OCI-LY3 (cell line): ENCODE measurements around the gene TUBGCP6.
A peak's percentile ranks its signal among the peaks of the same experiment; 100 is the strongest.

ENCODE experiments used
- H2AFZ ChIP-seq: fragments of 200-600, 300-600 bp; shearing (Covaris generic); 2 replicates; pipeline ENCODE4 v1.6.0; 2014; ENCODE audit warnings: antibody characterized with exemption, low read depth, low read length
- H3K27ac ChIP-seq: fragments of 200-600, 300-600 bp; sonication (generic); 2 replicates; pipeline ENCODE4 v1.5.1; 2014; ENCODE audit warnings: mild to moderate bottlenecking, low read length, moderate library complexity, mixed read lengths
- H3K27me3 ChIP-seq: fragments of 200-600, 300-600 bp; sonication (generic); 2 replicates; pipeline ENCODE4 v1.6.1; 2014; ENCODE audit warnings: low read depth, low read length, mixed read lengths
- H3K36me3 ChIP-seq: fragments of 200-600, 300-600 bp; sonication (generic); replicated peaks from 2 replicates; pipeline ENCODE3; 2014; ENCODE audit warnings: low read depth, low read length, mixed read lengths
- H3K4me1 ChIP-seq: fragments of 300-600, 200-600 bp; sonication (generic); 2 replicates; pipeline ENCODE4 v1.6.1; 2014; ENCODE audit warnings: low read length, mixed read lengths
- H3K4me2 ChIP-seq: fragments of 200-600, 300-600 bp; sonication (generic); 2 replicates; pipeline ENCODE4 v1.6.1; 2014; ENCODE audit warnings: low read length, mixed read lengths
- H3K4me3 ChIP-seq: fragments of 300-600, 200-600 bp; sonication (generic); 2 replicates; pipeline ENCODE4 v1.5.1; 2014; ENCODE audit warnings: antibody characterized with exemption, mild to moderate bottlenecking, low read length, moderate library complexity
- H3K79me2 ChIP-seq: fragments of 300-600, 200-600 bp; shearing (Covaris generic); 2 replicates; pipeline ENCODE4 v1.6.1; 2014; ENCODE audit warnings: mild to moderate bottlenecking, low read length, mixed read lengths
- H3K9ac ChIP-seq: fragments of 300-600, 200-600 bp; shearing (Covaris generic); 2 replicates; pipeline ENCODE4 v1.6.0; 2014; ENCODE audit warnings: mild to moderate bottlenecking, low read length, moderate library complexity
- H3K9me3 ChIP-seq: fragments of 200-600, 300-600 bp; shearing (Covaris generic); 2 replicates; pipeline ENCODE4 v1.6.1; 2014; ENCODE audit warnings: low read length, mixed read lengths; ENCODE audit not compliant: insufficient read depth
- H4K20me1 ChIP-seq: fragments of 200-600, 300-600 bp; sonication (generic); 2 replicates; pipeline ENCODE4 v1.6.1; 2016; ENCODE audit warnings: low read length, mixed read lengths; ENCODE audit not compliant: insufficient read depth
- CTCF ChIP-seq: fragments of 200-600, 300-600 bp; sonication (generic); IDR thresholded peaks from 2 replicates; pipeline ENCODE4 v1.5.1; 2014; ENCODE audit warnings: antibody characterized with exemption, low read length, low read depth
- EZH2phosphoT487 ChIP-seq: fragments of 200-600 bp; shearing (Covaris generic); IDR thresholded peaks from 2 replicates; pipeline ENCODE4 v1.6.1; 2018; ENCODE audit warnings: antibody characterized with exemption, mixed run types, low read depth

TUBGCP6 gene

GRCh38 chr22:50242406-50242949, 2.3 kb downstream of the TUBGCP6 start:
- Histone ChIP-seq H3K9ac (no peak overlapping the region), H2AFZ (no peak overlapping the region), H4K20me1 (no peaks in the 10 kb centered on the region), H3K9me3 (no peaks in the 10 kb centered on the region), H3K79me2 (peaks cover 59% of the 10 kb centered on the region), H3K4me1 (peaks cover 10% of the 10 kb centered on the region), H3K36me3 (peaks cover 3% of the 10 kb centered on the region), H3K4me2 (peak overlapping the region; percentile 51), H3K4me3 (peak overlapping the region; percentile 29), H3K27ac (no peak overlapping the region), H3K27me3 (no peaks in the 10 kb centered on the region)
- no peak for TF ChIP-seq EZH2phosphoT487

- H3K9ac ChIP-seq: no peak overlapping the region
- no peak overlapping the region for H3K4me3 ChIP-seq
- H3K27me3 ChIP-seq: no peaks in the 10 kb centered on the region
- no peaks in the 10 kb centered on the region for H3K9me3 ChIP-seq
- TF ChIP-seq CTCF (no peak), EZH2phosphoT487 (no peak)
- H3K4me2 ChIP-seq: no peak overlapping the region
- peaks cover 6% of the 10 kb centered on the region for H3K36me3 ChIP-seq
- H3K4me1 ChIP-seq: peaks cover 5% of the 10 kb centered on the region
- H3K27ac ChIP-seq: no peak overlapping the region
- H2AFZ ChIP-seq: no peak overlapping the region
- H4K20me1 ChIP-seq: no peaks in the 10 kb centered on the region
- peaks cover 65% of the 10 kb centered on the region for H3K79me2 ChIP-seq
Observed at GRCh38 chr22:50238755-50239154, 6.1 kb downstream of the TUBGCP6 start.

- Histone ChIP-seq H3K9me3 (no peaks in the 10 kb centered on the region), H4K20me1 (no peaks in the 10 kb centered on the region), H3K79me2 (peaks cover 46% of the 10 kb centered on the region), H3K36me3 (peaks cover 4% of the 10 kb centered on the region), H3K9ac (no peak overlapping the region), H3K4me1 (no peaks in the 10 kb centered on the region), H3K27ac (no peak overlapping the region), H3K4me2 (no peak overlapping the region), H3K4me3 (no peak overlapping the region), H2AFZ (no peak overlapping the region), H3K27me3 (no peaks in the 10 kb centered on the region)
- no peak for TF ChIP-seq EZH2phosphoT487
- peak; percentile 39 for TF ChIP-seq CTCF
Observed at GRCh38 chr22:50236731-50237409, 8.0 kb downstream of the TUBGCP6 start.

- Histone ChIP-seq H3K4me1 (no peaks in the 10 kb centered on the region), H3K79me2 (peaks cover 26% of the 10 kb centered on the region), H3K36me3 (peaks cover 4% of the 10 kb centered on the region)
Observed at GRCh38 chr22:50233223-50233622, 11.6 kb downstream of the TUBGCP6 start.

More at GRCh38 chr22:50233223-50233622, 11.6 kb downstream of the TUBGCP6 start:
- H2AFZ ChIP-seq: no peak overlapping the region
- TF ChIP-seq EZH2phosphoT487 (no peak), CTCF (no peak)
- H3K4me2 ChIP-seq: no peak overlapping the region
- no peaks in the 10 kb centered on the region for H4K20me1 ChIP-seq
- H3K27me3 ChIP-seq: no peaks in the 10 kb centered on the region
- H3K4me3 ChIP-seq: no peak overlapping the region
- no peak overlapping the region for H3K27ac ChIP-seq
- no peaks in the 10 kb centered on the region for H3K9me3 ChIP-seq
- no peak overlapping the region for H3K9ac ChIP-seq
